Measurements from ENCODE around the gene SLC30A4.

DNA sequence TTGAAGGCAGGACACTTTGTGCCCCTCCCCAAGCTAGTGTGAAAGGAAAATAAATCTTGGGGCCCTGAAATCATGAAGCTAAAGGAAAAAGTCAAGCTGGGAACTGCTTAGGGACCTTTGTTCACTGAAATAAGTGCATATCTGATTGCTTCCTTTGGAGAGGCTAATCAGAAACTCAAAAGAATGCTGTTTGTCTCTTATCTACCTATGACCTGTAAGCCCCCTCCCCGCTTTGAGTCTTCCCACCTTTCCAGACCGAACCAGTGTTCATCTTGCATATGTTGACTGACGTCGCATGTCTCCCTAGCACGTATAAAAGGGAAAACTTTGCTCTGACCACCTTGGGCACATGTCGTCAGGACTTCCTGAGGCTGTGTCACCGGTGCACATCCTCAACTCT, 53.1 kb downstream of the SLC30A4 start:
- TF ChIP-seq, protein P1, sequence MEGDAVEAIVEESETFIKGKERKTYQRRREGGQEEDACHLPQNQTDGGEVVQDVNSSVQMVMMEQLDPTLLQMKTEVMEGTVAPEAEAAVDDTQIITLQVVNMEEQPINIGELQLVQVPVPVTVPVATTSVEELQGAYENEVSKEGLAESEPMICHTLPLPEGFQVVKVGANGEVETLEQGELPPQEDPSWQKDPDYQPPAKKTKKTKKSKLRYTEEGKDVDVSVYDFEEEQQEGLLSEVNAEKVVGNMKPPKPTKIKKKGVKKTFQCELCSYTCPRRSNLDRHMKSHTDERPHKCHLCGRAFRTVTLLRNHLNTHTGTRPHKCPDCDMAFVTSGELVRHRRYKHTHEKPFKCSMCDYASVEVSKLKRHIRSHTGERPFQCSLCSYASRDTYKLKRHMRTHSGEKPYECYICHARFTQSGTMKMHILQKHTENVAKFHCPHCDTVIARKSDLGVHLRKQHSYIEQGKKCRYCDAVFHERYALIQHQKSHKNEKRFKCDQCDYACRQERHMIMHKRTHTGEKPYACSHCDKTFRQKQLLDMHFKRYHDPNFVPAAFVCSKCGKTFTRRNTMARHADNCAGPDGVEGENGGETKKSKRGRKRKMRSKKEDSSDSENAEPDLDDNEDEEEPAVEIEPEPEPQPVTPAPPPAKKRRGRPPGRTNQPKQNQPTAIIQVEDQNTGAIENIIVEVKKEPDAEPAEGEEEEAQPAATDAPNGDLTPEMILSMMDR (IDR thresholded peaks at IDR 0.05): no peak
- no peak for TF ChIP-seq POLR2A (IDR thresholded peaks at IDR 0.05)
